ENCODE results near the gene ARSK.
A peak's percentile ranks its signal among the peaks of the same experiment; 100 is the strongest.

Gene ARSK

GRCh38 chr5:95563367-95563766, 8.5 kb downstream of the ARSK start:
- no peak for DNase-seq (ENCODE audit: low spot score)

- DNase-seq (ENCODE audit: low spot score), result no peak
Observed at GRCh38 chr5:95564450-95564849, 9.5 kb downstream of the ARSK start.

DNA sequence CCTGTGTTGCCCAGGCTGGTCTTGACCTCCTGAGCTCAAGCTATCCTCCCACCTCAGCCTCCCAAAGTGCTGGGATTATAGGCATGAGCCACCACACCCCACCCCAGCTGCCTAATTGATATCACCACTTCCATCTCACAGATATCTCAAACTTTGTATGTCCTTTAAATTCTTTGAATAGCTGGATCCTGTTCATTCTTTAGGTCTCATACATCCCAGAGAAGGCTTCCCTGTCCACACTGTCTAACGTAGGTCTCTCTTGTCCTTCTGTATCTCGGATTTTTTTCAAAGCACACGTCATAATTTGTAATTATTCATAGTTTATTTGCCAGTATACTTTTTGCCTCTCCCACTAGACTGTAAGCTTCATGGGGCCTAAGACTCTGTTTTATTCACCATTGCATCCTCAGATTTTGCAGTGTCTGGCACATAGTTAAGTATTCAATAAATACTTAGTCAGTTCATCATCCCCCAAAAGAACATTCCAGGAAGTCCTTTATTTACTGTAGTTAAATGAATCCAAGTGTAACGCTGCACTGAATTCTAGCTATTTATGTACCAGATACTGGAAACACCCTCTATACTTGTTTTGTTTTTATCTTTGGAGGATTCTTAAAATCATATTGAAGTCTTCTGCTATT, 10.5 kb downstream of the ARSK start:
- no peak for DNase-seq (ENCODE audit: low spot score)

DNA sequence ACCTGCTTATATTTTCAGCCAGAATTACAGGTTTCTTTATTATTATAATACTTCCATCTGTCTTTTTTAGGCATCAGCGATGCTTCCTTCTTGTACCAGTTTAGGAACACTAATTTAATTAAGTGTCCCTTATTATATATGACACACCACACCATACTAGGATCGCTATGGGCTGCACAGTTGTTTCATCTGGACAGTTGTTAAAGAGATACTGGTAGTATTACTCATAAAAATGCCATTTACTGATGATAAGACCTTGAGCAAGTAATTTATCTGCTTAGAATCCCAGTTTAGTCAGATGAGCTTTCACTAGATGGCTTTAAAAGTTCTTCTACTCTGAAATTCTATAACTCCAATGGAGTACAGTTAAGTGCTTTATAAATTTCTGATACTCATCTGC, 17.1 kb downstream of the ARSK start:
- DNase-seq (ENCODE audit: low spot score), result no peak

DNA sequence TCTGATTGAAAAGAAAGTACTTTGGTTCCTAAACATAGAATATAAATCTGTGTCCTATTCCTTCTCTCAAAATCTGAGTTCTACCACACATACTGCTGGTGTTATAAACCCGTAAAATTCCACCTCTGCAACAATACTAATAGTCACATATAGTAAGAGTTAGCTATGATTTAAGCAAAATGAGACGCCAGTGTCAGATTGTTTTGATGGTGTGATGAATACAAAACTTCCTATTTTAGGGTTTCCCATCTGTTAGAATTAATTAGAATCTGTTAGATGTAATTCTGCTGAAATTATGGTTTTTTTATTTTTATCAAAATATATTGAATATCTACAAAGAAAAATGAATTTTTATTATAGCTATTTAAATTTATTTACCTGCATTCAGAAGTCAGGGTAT, 26.7 kb downstream of the ARSK start:
- no peak for DNase-seq (ENCODE audit: low spot score)

DNA sequence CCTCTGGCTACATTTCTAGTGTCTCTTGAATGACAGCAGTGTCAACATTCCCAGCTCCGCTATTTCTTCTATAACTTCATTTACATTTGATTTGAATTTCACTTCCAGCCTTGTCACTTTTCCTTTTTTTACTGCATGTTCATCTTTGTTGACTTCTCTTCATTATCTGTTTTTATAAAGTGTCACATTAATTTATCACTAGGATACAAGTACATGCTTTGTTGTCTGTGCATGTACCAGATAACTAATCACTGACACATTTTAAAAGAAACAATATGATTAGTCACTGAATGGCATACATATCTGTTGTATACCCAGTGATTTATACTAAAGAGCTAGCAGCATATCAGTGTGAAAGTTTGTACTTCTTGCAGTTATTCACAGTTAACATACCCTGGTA, 29.1 kb downstream of the ARSK start:
- DNase-seq (ENCODE audit: low spot score), result no peak

GRCh38 chr5:95590880-95591279, 36.0 kb downstream of the ARSK start:
- DNase-seq (ENCODE audit: low spot score), result no peak

DNA sequence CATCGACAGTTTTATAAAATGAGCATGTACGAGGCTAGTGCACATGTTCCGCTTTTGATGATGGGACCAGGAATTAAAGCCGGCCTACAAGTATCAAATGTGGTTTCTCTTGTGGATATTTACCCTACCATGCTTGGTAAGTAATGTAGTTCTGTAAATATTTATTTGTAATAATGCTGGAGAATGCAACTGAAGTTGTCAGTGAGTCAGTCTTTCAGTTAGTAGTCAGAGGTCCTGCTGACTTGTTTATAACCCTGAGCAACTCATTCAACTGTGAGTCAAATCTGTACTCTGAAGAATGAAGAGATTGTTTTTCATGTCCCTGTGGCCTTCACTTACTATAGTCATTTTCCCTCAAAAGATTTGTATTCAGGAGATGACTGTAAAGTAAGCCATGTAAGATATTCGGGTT, 36.6 kb downstream of the ARSK start:
- DNase-seq (ENCODE audit: low spot score), result no peak

DNA sequence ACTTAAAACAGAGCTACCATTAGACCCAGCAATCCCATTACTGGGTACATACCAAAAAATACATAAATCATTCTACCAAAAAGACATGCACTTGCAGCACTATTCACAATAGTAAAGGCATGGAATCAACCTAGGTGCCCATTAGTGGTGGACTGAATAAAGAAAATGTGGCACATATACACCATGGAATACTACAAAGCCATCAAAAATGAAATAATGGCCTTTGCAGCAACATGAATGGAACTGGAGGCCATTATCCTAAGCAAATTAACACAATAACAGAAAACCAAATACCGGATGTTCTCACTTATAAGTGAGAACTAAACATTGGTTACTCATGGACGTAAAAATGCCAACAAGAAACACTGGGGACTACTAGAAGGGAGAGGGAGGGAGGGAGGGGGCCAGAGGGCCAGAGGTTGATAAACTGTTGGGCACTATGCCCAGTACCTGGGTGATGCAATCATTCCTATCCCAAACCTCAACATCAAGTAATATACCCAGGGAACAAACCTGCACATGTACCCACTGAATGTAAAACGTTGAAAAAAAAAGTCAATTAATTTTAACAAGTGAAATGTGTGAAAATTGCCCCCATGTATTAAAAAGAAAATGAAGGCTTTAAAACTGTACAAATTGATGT, 40.5 kb downstream of the ARSK start:
- no peak for DNase-seq (ENCODE audit: low spot score)

- no peak for DNase-seq (ENCODE audit: low spot score)
Observed at GRCh38 chr5:95599252-95599651, 44.4 kb downstream of the ARSK start.

- no peak for DNase-seq (ENCODE audit: low spot score)
Observed at GRCh38 chr5:95600557-95600956, 45.7 kb downstream of the ARSK start.

- no peak for DNase-seq (ENCODE audit: low spot score)
Observed at GRCh38 chr5:95605786-95606185, 50.9 kb downstream of the ARSK start.

DNA sequence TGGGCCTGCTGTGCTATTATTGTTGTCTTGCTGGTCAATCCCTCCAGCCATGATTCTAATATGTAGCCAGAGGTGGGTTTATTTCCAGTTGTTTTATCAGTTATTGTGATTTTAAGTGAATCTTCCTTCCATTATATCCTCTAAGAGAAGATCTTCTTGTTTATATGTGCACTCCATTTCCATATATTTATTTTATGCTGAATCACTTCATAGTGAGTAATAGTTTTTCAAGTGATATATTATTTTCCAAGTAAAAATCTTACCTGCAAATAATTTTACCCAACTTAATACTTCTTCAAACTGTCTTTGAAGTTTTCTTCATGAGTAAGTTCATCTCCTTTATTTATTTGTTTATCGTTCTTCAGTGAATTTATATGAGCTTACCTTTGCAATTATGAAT, 51.5 kb downstream of the ARSK start:
- no peak for DNase-seq (ENCODE audit: low spot score)

GRCh38 chr5:95609711-95610110, 54.8 kb downstream of the ARSK start:
- no peak for DNase-seq (ENCODE audit: low spot score)

DNA sequence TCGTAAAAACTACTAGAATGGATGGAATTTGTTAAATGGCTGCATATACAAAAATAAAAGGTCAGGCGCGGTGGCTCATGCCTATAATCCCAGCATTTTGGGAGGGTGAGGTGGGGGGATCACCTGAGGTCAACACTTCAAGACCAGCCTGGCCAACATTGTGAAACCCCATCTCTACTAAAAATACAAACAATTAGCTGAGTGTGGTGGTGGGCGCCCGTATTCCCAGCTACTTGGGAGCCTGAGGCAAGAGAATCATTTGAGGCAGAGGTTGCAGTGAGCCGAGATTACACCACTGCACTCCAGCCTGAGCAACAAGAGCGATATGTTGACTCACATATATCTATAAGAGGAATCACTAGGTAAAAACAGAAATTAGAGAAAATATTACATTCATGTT, 55.6 kb downstream of the ARSK start:
- DNase-seq (ENCODE audit: low spot score), result no peak

GRCh38 chr5:95611396-95611795, 56.5 kb downstream of the ARSK start:
- DNase-seq (ENCODE audit: low spot score), result no peak

DNA sequence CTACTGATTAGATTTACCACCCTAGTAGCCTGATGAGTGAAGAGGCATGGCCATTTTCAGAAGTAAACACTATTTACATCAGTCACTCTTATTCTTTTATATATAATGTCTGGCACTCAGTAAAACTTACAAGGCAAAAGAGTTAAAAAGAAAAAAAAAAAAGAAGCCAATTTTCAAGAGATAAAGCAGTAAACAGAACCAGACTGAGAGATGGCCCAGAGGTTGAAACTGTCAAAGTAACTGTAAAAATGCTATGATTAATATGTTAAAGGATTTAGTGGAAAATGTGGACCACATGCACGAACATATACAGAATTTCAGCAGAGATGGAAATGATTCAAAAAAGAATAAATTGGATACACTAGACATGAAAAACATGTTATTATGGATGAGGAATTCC, 58.6 kb downstream of the ARSK start:
- DNase-seq (ENCODE audit: low spot score), result no peak

DNA sequence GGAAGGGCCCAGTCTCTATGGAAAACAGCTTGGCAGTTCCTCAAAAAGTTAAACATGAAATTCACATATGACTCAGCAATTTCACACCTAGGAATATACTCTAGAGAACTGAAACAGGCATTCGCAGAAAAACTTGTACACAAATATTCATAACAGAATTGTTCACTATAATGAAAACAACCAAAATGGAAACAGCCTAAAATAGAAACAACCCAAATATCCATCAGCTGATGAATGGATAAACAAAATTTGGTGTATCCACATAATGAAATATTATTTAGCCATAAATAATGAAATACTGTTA, 60.2 kb downstream of the ARSK start:
- DNase-seq (ENCODE audit: low spot score), result no peak

DNA sequence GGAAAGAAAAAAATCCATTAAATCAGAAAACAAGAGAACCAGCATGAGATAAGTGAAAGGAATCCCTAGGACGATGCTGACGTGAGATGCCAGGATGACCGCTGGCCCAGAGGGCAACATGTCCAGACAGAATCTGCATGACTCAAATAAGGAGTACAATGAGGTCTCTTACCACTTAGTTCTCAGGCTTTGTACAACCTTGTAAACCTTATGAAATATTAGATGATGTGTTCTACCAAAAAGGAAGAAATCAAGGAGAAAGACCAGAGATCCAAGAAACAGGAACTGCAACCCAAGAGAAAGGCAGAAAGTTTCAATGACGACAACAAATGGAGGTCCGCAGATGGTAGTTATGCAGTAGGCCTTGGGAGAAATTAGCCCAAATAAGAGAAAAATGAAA, 62.2 kb downstream of the ARSK start:
- no peak for DNase-seq (ENCODE audit: low spot score)

GRCh38 chr5:95619096-95619495, 64.2 kb downstream of the ARSK start:
- no peak for DNase-seq (ENCODE audit: low spot score)

DNA sequence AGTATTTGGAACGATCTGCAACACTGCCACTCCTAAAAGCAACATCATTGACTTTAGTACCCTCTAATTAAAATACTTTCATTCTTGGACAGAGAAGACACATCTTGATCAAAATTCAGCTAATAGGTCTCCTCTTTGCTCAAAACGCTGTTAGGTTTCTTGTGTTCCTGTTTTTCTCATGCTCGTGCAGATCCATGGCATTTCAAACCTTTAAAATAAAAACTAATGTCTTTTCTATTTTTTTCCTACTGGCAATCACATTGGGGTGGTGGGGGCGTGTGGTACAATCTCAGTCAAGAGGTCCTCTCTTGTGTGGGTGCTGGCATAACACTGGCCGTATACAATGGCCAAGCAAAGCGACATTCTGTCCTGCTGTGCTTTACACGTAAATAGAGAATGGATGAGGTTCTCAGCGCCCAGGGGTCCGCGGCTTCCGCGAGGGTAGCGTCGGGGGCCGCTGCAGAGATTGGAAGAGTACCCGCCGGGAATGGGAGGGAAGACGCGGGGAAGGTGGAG, 64.7 kb downstream of the ARSK start:
- no peak for DNase-seq (ENCODE audit: low spot score)

- DNase-seq (ENCODE audit: low spot score), result peak; percentile 78
Observed at GRCh38 chr5:95620030-95620869, 65.3 kb downstream of the ARSK start, which contains the start of gene GPR150. Gene GPR150 (plus strand): TSS chr5:95620087. CDS start chr5:95620276, 189 bp downstream.
